Prostate gland (tissue), 2 donors: Measurements from ENCODE around the gene GOT1. TPM values are rescaled to one million over a fixed set of nuclear protein-coding genes. Genes with fewer than 3 reads are reported as not detected.

Experiments
- DNase-seq: peaks from one replicate; pipeline ENCODE4 v3.0.0-alpha.2; 2019; ENCODE audit warnings: low spot score
- H3K27ac ChIP-seq, 2 donors: fragments of 200-600 bp; sonication (generic); 2 replicates each; pipeline ENCODE4 v1.5.1; 2017 to 2019
- H3K27me3 ChIP-seq: fragments of 200-600 bp; sonication (generic); replicated peaks from 2 replicates; pipeline ENCODE4 v1.5.1; 2019; ENCODE audit not compliant: insufficient read depth
- H3K36me3 ChIP-seq, 2 donors: fragments of 200-600 bp; sonication (generic); 1 replicate in 1 of 2; 2 replicates in 1 of 2; pipeline versions ENCODE4 v1.5.1 to v1.8.1; 2017 to 2019
- H3K4me1 ChIP-seq: fragments of 200-600 bp; sonication (generic); replicated peaks from 2 replicates; pipeline ENCODE4 v1.5.1; 2019
- H3K4me3 ChIP-seq, 2 donors: fragments of 200-600 bp; sonication (generic); 2 replicates each; pipeline ENCODE4 v1.5.1; 2017 to 2019
- H3K9me3 ChIP-seq: fragments of 200-600 bp; sonication (generic); 2 replicates; pipeline ENCODE4 v1.5.1; 2017
- CTCF ChIP-seq, 4 experiments: fragments of 200-600 bp in 2 of 4; fragments of 450-650 bp in 2 of 4; sonication (generic) in 2 of 4; IDR thresholded peaks; 1 replicate in 3 of 4; 2 replicates in 1 of 4; pipeline ENCODE4 v1.5.1; 2016 to 2019; ENCODE audit warnings: antibody characterized with exemption in 4 of 4, mild to moderate bottlenecking in 2 of 4, moderate library complexity in 2 of 4
- POLR2A ChIP-seq: fragments of 450-650 bp; IDR thresholded peaks from one replicate; pipeline ENCODE4 v1.6.1; 2016; ENCODE audit warnings: antibody characterized with exemption, mild to moderate bottlenecking
- POLR2AphosphoS5 ChIP-seq: sonication (generic); formaldehyde crosslinking; IDR thresholded peaks from one replicate; pipeline ENCODE4 v1.6.1; 2017; ENCODE audit warnings: antibody characterized with exemption
- WGBS: methylation state at CpG from one replicate; pipeline ENCODE4 v1.1.5; 2018; 5-methylcytosine and 5-hydroxymethylcytosine counted together
- intact Hi-C: fragments of 100-400 bp; cut with DNase I; formaldehyde crosslinking; loops from one replicate; pipeline ENCODE4 v1.14.2; 2022
- total RNA-seq, 2 donors: library from RNA; depleted of rRNA; stranded (reverse); fragments of >200 nt; gene quantifications; one replicate each; pipeline ENCODE4 v1.1.0, GENCODE V29; 2016

GOT1 gene
- total RNA-seq, 2 donors from 2014 or later: 19.7 to 20.3 TPM

GRCh38 chr10:99456207-99456930 lies 25.9 kb upstream of the GOT1 start:
- no peak for DNase-seq
- Histone ChIP-seq H3K4me1 (no peaks in the 10 kb centered on the region), H3K27me3 (no peaks in the 10 kb centered on the region), H3K9me3 (no peaks in the 10 kb centered on the region), H3K36me3 (no peaks in the 10 kb centered on the region), H3K27ac (no peak overlapping the region), H3K4me3 (no peak overlapping the region)
- intact Hi-C loops: loop anchor here (10.0 kb wide), 1 partner anchor 128 kb away; no protein-coding TSS in a partner anchor
- TF ChIP-seq POLR2AphosphoS5: no peak
- no peak for TF ChIP-seq POLR2A
- no peak for TF ChIP-seq CTCF (IDR thresholded peaks at IDR 0.05)
- WGBS: 68% methylated on average over 3 of the region's 3 CpGs

GRCh38 chr10:99451981-99452380 lies 21.6 kb upstream of the GOT1 start:
- intact Hi-C loops: loop anchor here (10.0 kb wide), 1 partner anchor 133 kb away; no protein-coding TSS in a partner anchor
- no peak for TF ChIP-seq CTCF (IDR thresholded peaks at IDR 0.05)
- TF ChIP-seq POLR2AphosphoS5: no peak
- TF ChIP-seq POLR2A: no peak
- Histone ChIP-seq H3K4me3 (no peak overlapping the region), H3K27me3 (no peaks in the 10 kb centered on the region), H3K36me3 (no peaks in the 10 kb centered on the region), H3K9me3 (no peaks in the 10 kb centered on the region), H3K4me1 (no peaks in the 10 kb centered on the region), H3K27ac (no peak overlapping the region)
- DNase-seq: no peak
- WGBS: 62% methylated on average over 1 of the region's 1 CpG

- no peak for DNase-seq
- Histone ChIP-seq H3K27me3 (no peaks in the 10 kb centered on the region), H3K4me3 (no peak overlapping the region), H3K36me3 (no peaks in the 10 kb centered on the region), H3K4me1 (no peaks in the 10 kb centered on the region), H3K9me3 (no peaks in the 10 kb centered on the region), H3K27ac (no peak overlapping the region)
- WGBS: 32% methylated on average over 5 of the region's 5 CpGs
- intact Hi-C loops: loop anchor here (10.0 kb wide), 1 partner anchor 133 kb away; no protein-coding TSS in a partner anchor
- TF ChIP-seq POLR2A: no peak
- TF ChIP-seq POLR2AphosphoS5: no peak
- no peak for TF ChIP-seq CTCF (IDR thresholded peaks at IDR 0.05)
Measured at GRCh38 chr10:99451499-99451788, 21.0 kb upstream of the GOT1 start.

- Histone ChIP-seq H3K27me3 (no peaks in the 10 kb centered on the region), H3K27ac (no peak overlapping the region)
- 24% methylated on average over 6 of the region's 6 CpGs for WGBS
Measured at GRCh38 chr10:99450624-99451498, 20.4 kb upstream of the GOT1 start.

More at GRCh38 chr10:99450624-99451498, 20.4 kb upstream of the GOT1 start:
- no peaks in the 10 kb centered on the region for H3K9me3 ChIP-seq
- TF ChIP-seq POLR2A (no peak), POLR2AphosphoS5 (no peak), CTCF (IDR thresholded peaks at IDR 0.05) (no peak)
- DNase-seq: no peak
- H3K36me3 ChIP-seq: no peaks in the 10 kb centered on the region
- no peaks in the 10 kb centered on the region for H3K4me1 ChIP-seq
- intact Hi-C loops: loop anchor here (10.0 kb wide), 1 partner anchor 134 kb away; no protein-coding TSS in a partner anchor
- H3K4me3 ChIP-seq: no peak overlapping the region
